Keratinocyte (primary cell): ENCODE data around the gene BCOR. TPM values are rescaled to one million over a fixed set of nuclear protein-coding genes. Genes with fewer than 3 reads are reported as not detected.

Experiments
- DNase-seq: peaks from one replicate; pipeline ENCODE4 v3.0.0-alpha.2; 2011; ENCODE audit warnings: low read depth, missing footprints, low spot score
- FAIRE-seq: peaks from 2 replicates; lab custom pipeline; 2011; peaks lifted over from hg19 to GRCh38; lab: Jason Lieb, UNC
- H2AFZ ChIP-seq: 2 replicates; pipeline ENCODE4 v1.6.0; 2012; ENCODE audit warnings: low read length, control low read depth, inconsistent platforms; ENCODE audit not compliant: control insufficient read depth
- H3K27ac ChIP-seq: 2 replicates; pipeline ENCODE4 v1.5.1; 2011; ENCODE audit warnings: low read length; ENCODE audit not compliant: control insufficient read depth, insufficient read depth
- H3K27me3 ChIP-seq: 3 replicates; pipeline ENCODE4 v1.6.0; 2011; ENCODE audit warnings: low read length; ENCODE audit not compliant: control insufficient read depth, insufficient read depth; ENCODE audit errors: extremely low read depth
- H3K36me3 ChIP-seq, 2 experiments: 2 replicates in 1 of 2; 3 replicates in 1 of 2; pipeline ENCODE4 v1.5.1; 2011; ENCODE audit warnings: low read length in 2 of 2, mild to moderate bottlenecking in 1 of 2; ENCODE audit not compliant: control insufficient read depth in 2 of 2, insufficient read depth in 2 of 2; ENCODE audit errors: extremely low read depth in 1 of 2
- H3K4me1 ChIP-seq: 3 replicates; pipeline ENCODE4 v1.5.1; 2011; ENCODE audit warnings: low read length; ENCODE audit not compliant: control insufficient read depth, insufficient read depth; ENCODE audit errors: extremely low read depth
- H3K4me2 ChIP-seq: 3 replicates; pipeline ENCODE4 v1.6.0; 2011; ENCODE audit warnings: low read depth, low read length; ENCODE audit not compliant: control insufficient read depth, insufficient read depth; ENCODE audit errors: extremely low read depth
- H3K4me3 ChIP-seq, 3 experiments: fragments of 200-600 bp in 1 of 3; sonication (generic) in 1 of 3; 2 replicates in 2 of 3; 3 replicates in 1 of 3; pipeline ENCODE4 v1.5.1; 2011 to 2016; ENCODE audit warnings: low read length in 3 of 3, mild to moderate bottlenecking in 3 of 3, control low read depth in 2 of 3, inconsistent platforms in 1 of 3, low read depth in 1 of 3, mixed read lengths in 1 of 3, mixed run types in 1 of 3, moderate library complexity in 1 of 3; ENCODE audit not compliant: control insufficient read depth in 2 of 3, insufficient read depth in 2 of 3; ENCODE audit errors: extremely low read depth in 1 of 3
- H3K79me2 ChIP-seq: 2 replicates; pipeline ENCODE4 v1.6.0; 2012; ENCODE audit warnings: low read length; ENCODE audit not compliant: control insufficient read depth, insufficient read depth
- H3K9ac ChIP-seq: 3 replicates; pipeline ENCODE4 v1.6.0; 2011; ENCODE audit warnings: low read length; ENCODE audit not compliant: control insufficient read depth, insufficient read depth; ENCODE audit errors: extremely low read depth
- H3K9me1 ChIP-seq: 3 replicates; pipeline ENCODE4 v1.6.0; 2011; ENCODE audit warnings: low read length; ENCODE audit not compliant: control insufficient read depth, insufficient read depth; ENCODE audit errors: extremely low read depth
- H3K9me3 ChIP-seq: 2 replicates; pipeline ENCODE4 v1.5.1; 2012; ENCODE audit warnings: low read depth, low read length; ENCODE audit not compliant: control insufficient read depth
- H4K20me1 ChIP-seq: 3 replicates; pipeline ENCODE4 v1.6.0; 2011; ENCODE audit warnings: low read length; ENCODE audit not compliant: control insufficient read depth, insufficient read depth; ENCODE audit errors: extremely low read depth
- EZH2 ChIP-seq: IDR thresholded peaks from one replicate; pipeline ENCODE4 v1.6.1; 2012; ENCODE audit warnings: inconsistent platforms, mild to moderate bottlenecking, low read length, moderate library complexity
- dilution Hi-C: fragments of 300-500 bp; cut with MboI; formaldehyde crosslinking; loops from one replicate; pipeline ENCODE4 v1.7.0; 2020; ENCODE audit warnings: low sequenced_read_pairs; ENCODE audit not compliant: extremely low pct_ligation_motif_present
- polyA plus RNA-seq, 5 experiments: library from polyadenylated mRNA; depleted of rRNA in 3 of 5; stranded (reverse) in 3 of 5; stranded (forward) in 1 of 5; unstranded in 1 of 5; fragments of >200 nt; gene quantifications; 1 replicate in 1 of 5; 2 replicates in 3 of 5; 3 replicates in 1 of 5; pipeline versions ENCODE4 v1.2.1 to v1.2.3, GENCODE V29; 2011 to 2012; ENCODE audit warnings: missing spikeins in 2 of 5, low read depth in 1 of 5, low replicate concordance in 1 of 5
- TF ChIP-seq, protein P1 (sequence below), 3 experiments: IDR thresholded peaks in 1 of 3; conservative IDR thresholded peaks in 1 of 3; optimal IDR thresholded peaks in 1 of 3; 2 replicates in 2 of 3; 3 replicates in 1 of 3; pipeline versions ENCODE3 to v1.5.1; 2011; ENCODE audit warnings: low read length in 3 of 3, mild to moderate bottlenecking in 3 of 3, moderate library complexity in 2 of 3, control low read depth in 1 of 3, inconsistent platforms in 1 of 3; ENCODE audit not compliant: insufficient read depth in 2 of 3; ENCODE audit errors: extremely low read depth in 1 of 3

The BCOR gene
- polyA plus RNA-seq, 1 donor (not counting 4 experiments of a cell fraction or from before 2014, with no cell fraction given): 5.0 TPM

DNA sequence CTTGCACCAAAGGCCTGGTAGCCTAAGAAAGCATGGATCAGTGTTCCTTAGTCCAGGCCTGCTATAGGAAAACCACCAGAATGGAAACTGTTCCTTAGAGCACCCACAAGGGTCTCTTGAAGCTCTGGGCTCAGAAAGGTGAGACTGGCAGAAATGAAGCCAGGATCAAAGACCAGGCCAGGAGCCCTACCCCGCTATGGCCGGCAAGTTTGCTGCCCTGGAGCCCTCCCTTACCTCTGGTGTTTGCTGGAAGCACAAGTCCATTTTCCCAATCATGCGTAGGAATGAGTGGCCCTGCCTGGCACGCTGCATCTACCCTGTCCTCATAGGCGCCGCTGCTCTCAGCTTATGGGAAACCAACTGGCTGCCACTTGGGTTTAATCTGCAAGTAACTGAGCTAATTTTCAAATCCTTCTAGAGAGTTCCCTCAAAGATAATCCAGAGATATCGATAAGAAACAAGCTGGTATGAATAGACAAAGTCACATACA is 37.4 kb downstream of the BCOR start:
- dilution Hi-C loops: no loop called here
- no peak overlapping the region for H3K4me2 ChIP-seq

GRCh38 chrX:40058719-40059118 is 39.0 kb downstream of the BCOR start:
- TF ChIP-seq, protein P1, sequence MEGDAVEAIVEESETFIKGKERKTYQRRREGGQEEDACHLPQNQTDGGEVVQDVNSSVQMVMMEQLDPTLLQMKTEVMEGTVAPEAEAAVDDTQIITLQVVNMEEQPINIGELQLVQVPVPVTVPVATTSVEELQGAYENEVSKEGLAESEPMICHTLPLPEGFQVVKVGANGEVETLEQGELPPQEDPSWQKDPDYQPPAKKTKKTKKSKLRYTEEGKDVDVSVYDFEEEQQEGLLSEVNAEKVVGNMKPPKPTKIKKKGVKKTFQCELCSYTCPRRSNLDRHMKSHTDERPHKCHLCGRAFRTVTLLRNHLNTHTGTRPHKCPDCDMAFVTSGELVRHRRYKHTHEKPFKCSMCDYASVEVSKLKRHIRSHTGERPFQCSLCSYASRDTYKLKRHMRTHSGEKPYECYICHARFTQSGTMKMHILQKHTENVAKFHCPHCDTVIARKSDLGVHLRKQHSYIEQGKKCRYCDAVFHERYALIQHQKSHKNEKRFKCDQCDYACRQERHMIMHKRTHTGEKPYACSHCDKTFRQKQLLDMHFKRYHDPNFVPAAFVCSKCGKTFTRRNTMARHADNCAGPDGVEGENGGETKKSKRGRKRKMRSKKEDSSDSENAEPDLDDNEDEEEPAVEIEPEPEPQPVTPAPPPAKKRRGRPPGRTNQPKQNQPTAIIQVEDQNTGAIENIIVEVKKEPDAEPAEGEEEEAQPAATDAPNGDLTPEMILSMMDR (optimal IDR thresholded peaks at IDR 0.05 in 1 of 3, IDR thresholded peaks at IDR 0.05 in 1 of 3, conservative IDR thresholded peaks at IDR 0.05 in 1 of 3; ENCODE audit: extremely low read depth in 1 of 3, insufficient read depth in 2 of 3, low read length in 3 of 3): no peak
- TF ChIP-seq EZH2: no peak
- Histone ChIP-seq H3K4me1 (peaks cover 17% of the 10 kb centered on the region), H3K27me3 (no peaks in the 10 kb centered on the region), H3K79me2 (no peaks in the 10 kb centered on the region), H3K9me1 (no peaks in the 10 kb centered on the region), H3K27ac (no peak overlapping the region), H4K20me1 (no peaks in the 10 kb centered on the region), H3K4me3 (no peak overlapping the region), H3K9ac (no peak overlapping the region), H3K9me3 (no peaks in the 10 kb centered on the region), H3K4me2 (no peak overlapping the region), H3K36me3 (peaks cover 0 to 5% of the 10 kb centered on the region in 2 experiments), H2AFZ (no peak overlapping the region)
- DNase-seq (no peak), FAIRE-seq (no peak)
- dilution Hi-C loops: no loop called here

More for the DNA sequence above, 37.4 kb downstream of the BCOR start:
- Histone ChIP-seq H3K9ac (no peak overlapping the region), H4K20me1 (no peaks in the 10 kb centered on the region), H3K9me1 (no peaks in the 10 kb centered on the region), H3K27ac (no peak overlapping the region), H3K79me2 (no peaks in the 10 kb centered on the region), H3K4me1 (peaks cover 18% of the 10 kb centered on the region), H3K27me3 (no peaks in the 10 kb centered on the region), H3K9me3 (no peaks in the 10 kb centered on the region), H2AFZ (no peak overlapping the region), H3K4me3 (no peak overlapping the region), H3K36me3 (peaks cover 0 to 5% of the 10 kb centered on the region in 2 experiments)
- DNase-seq (no peak), FAIRE-seq (no peak)
- TF ChIP-seq EZH2: no peak
- TF ChIP-seq, protein P1 (optimal IDR thresholded peaks at IDR 0.05 in 1 of 3, IDR thresholded peaks at IDR 0.05 in 1 of 3, conservative IDR thresholded peaks at IDR 0.05 in 1 of 3; ENCODE audit: extremely low read depth in 1 of 3, insufficient read depth in 2 of 3, low read length in 3 of 3): no peak
